A549 (cell line): Measurements from ENCODE around the gene DNAAF2. TPM values are rescaled to one million over a fixed set of nuclear protein-coding genes. Genes with fewer than 3 reads are reported as not detected.

Source experiments
- ATAC-seq, 2 experiments: fragments of 200-7000 bp in 1 of 2; fragments of >200 bp in 1 of 2; cut with Nextera tagmentation in 1 of 2; cut with Tn5 transposase in 1 of 2; 3 replicates each; pipeline versions ENCODE4 v1.8.0 to v1.9.1; 2018 to 2020; ENCODE audit warnings: mild to moderate bottlenecking in 1 of 2, moderate library complexity in 1 of 2
- CTCF ChIA-PET: fragments of 300-600 bp; sonication (Branson Sonifier 250); formaldehyde crosslinking; extraction: SDS; loops from one replicate; lab custom pipeline; 2021; ENCODE audit warnings: antibody characterized with exemption, inconsistent platforms; lab: Yijun Ruan, JAX
- POLR2A ChIA-PET: fragments of 350-600 bp; formaldehyde crosslinking; extraction: SDS; loops from one replicate; lab custom pipeline; 2021; ENCODE audit warnings: antibody characterized with exemption, inconsistent platforms; lab: Yijun Ruan, JAX
- DNase-seq, 2 experiments: peaks; one replicate each; pipeline versions ENCODE4 v3.0.0 to v3.0.0-alpha.2; 2011 to 2016; ENCODE audit warnings: low read depth in 1 of 2, low spot score in 1 of 2
- FAIRE-seq: peaks from 2 replicates; lab custom pipeline; 2011; peaks lifted over from hg19 to GRCh38; lab: Jason Lieb, UNC
- H3K27ac ChIP-seq, 2 experiments: fragments of >200 bp; sonication (Bioruptor Twin); formaldehyde crosslinking; 3 replicates each; pipeline ENCODE4 v1.5.1; 2016 to 2017
- H3K4me1 ChIP-seq: fragments of >200 bp; sonication (Bioruptor Twin); formaldehyde crosslinking; 3 replicates; pipeline ENCODE4 v1.6.1; 2016
- H3K4me2 ChIP-seq: fragments of >200 bp; sonication (Bioruptor Twin); formaldehyde crosslinking; 3 replicates; pipeline ENCODE4 v1.6.1; 2016
- H3K4me3 ChIP-seq: fragments of >200 bp; sonication (Bioruptor Twin); formaldehyde crosslinking; 3 replicates; pipeline ENCODE4 v1.5.1; 2016
- H3K9me3 ChIP-seq: fragments of >200 bp; sonication (Bioruptor Twin); formaldehyde crosslinking; 3 replicates; pipeline ENCODE4 v1.6.1; 2016
- CBX8 ChIP-seq: fragments of 200-600 bp; sonication (generic); IDR thresholded peaks from 2 replicates; pipeline ENCODE4 v1.6.1; 2016
- CHD2 ChIP-seq: fragments of 150-350 bp; IDR thresholded peaks from 2 replicates; pipeline ENCODE4 v1.6.1; 2014; ENCODE audit warnings: low read length; ENCODE audit not compliant: partially characterized antibody
- CHD4 ChIP-seq: fragments of 200-600 bp; sonication (generic); IDR thresholded peaks from 2 replicates; pipeline ENCODE4 v1.6.1; 2016; ENCODE audit warnings: antibody characterized with exemption, mild to moderate bottlenecking, borderline replicate concordance
- EHF ChIP-seq: fragments of 250-450 bp; sonication (Bioruptor Pico); IDR thresholded peaks from 2 replicates; pipeline ENCODE4 v1.5.0; 2020; ENCODE audit warnings: mild to moderate bottlenecking
- EHMT2 ChIP-seq: fragments of 200-600 bp; sonication (generic); IDR thresholded peaks from 2 replicates; pipeline ENCODE4 v1.6.1; 2016; ENCODE audit warnings: antibody characterized with exemption, low read depth, mild to moderate bottlenecking, moderate library complexity
- FOSL2 ChIP-seq, 2 experiments: fragments of 450-650 bp in 1 of 2; fragments of >200 bp in 1 of 2; sonication (Bioruptor Twin) in 1 of 2; formaldehyde crosslinking; IDR thresholded peaks; 2 replicates each; pipeline versions ENCODE4 v1.5.0 to v1.6.1; 2016 to 2020; ENCODE audit warnings: mild to moderate bottlenecking in 1 of 2, moderate library complexity in 1 of 2
- HDAC2 ChIP-seq: fragments of 200-600 bp; sonication (generic); IDR thresholded peaks from 2 replicates; pipeline ENCODE4 v1.6.1; 2016
- HOXA7 ChIP-seq: fragments of 250-450 bp; sonication (Bioruptor Pico); IDR thresholded peaks from 2 replicates; pipeline ENCODE4 v1.5.0; 2020; ENCODE audit warnings: mild to moderate bottlenecking, moderate library complexity
- KDM1A ChIP-seq: fragments of 200-600 bp; sonication (generic); IDR thresholded peaks from 2 replicates; pipeline ENCODE4 v1.6.1; 2016; ENCODE audit warnings: low read depth, mild to moderate bottlenecking
- KDM5A ChIP-seq: fragments of 200-600 bp; sonication (generic); IDR thresholded peaks from 2 replicates; pipeline ENCODE4 v1.6.1; 2016; ENCODE audit warnings: antibody characterized with exemption, mild to moderate bottlenecking
- NFE2L2 ChIP-seq: fragments of 150-350 bp; conservative IDR thresholded peaks from 2 replicates; pipeline ENCODE4 v1.6.1; 2014; ENCODE audit warnings: low read length
- RAD21 ChIP-seq, 2 experiments: fragments of >200 bp in 1 of 2; sonication (Bioruptor Twin) in 1 of 2; formaldehyde crosslinking in 1 of 2; IDR thresholded peaks in 1 of 2; conservative IDR thresholded peaks in 1 of 2; 2 replicates in 1 of 2; 3 replicates in 1 of 2; pipeline ENCODE4 v1.6.1; 2012 to 2018; ENCODE audit warnings: inconsistent platforms in 1 of 2
- ZFP36 ChIP-seq: fragments of 450-650 bp; IDR thresholded peaks from 2 replicates; pipeline ENCODE4 v1.6.1; 2014; ENCODE audit warnings: borderline replicate concordance; ENCODE audit not compliant: partially characterized antibody
- ZNF302 ChIP-seq: fragments of 250-450 bp; sonication (Bioruptor Pico); IDR thresholded peaks from 2 replicates; pipeline ENCODE4 v1.9.0; 2021; ENCODE audit warnings: inconsistent platforms, mild to moderate bottlenecking, moderate library complexity
- WGBS: methylation state at CpG from one replicate; pipeline ENCODE4 v1.1.6; 2017; ENCODE audit errors: missing lambda C conversion rate; 5-methylcytosine and 5-hydroxymethylcytosine counted together
- polyA plus RNA-seq, 4 experiments: library from polyadenylated mRNA; depleted of rRNA in 3 of 4; stranded (reverse); fragments of >200 nt; fragmentation: RNase III in 1 of 4; extraction: RNeasy Plus Mini Kit Qiagen cat#74134 plus additional on column Dnase treatment in 1 of 4; gene quantifications; 2 replicates in 3 of 4; 3 replicates in 1 of 4; pipeline ENCODE4 v1.2.3, GENCODE V29; 2011 to 2017
- TF ChIP-seq, protein P1 (sequence below): fragments of 250-450 bp; sonication (Bioruptor Pico); IDR thresholded peaks from 2 replicates; pipeline ENCODE4 v1.5.0; 2021; ENCODE audit warnings: mild to moderate bottlenecking, moderate library complexity, borderline replicate concordance
- TF ChIP-seq, protein P2 (sequence below): fragments of 450-650 bp; IDR thresholded peaks from 2 replicates; pipeline ENCODE4 v1.6.1; 2014; ENCODE audit warnings: antibody characterized with exemption
- TF ChIP-seq, protein P3 (sequence below): fragments of 150-350 bp; IDR thresholded peaks from 2 replicates; pipeline ENCODE4 v1.6.1; 2014; ENCODE audit warnings: low read depth, mild to moderate bottlenecking, low read length
- TF ChIP-seq, protein P4 (sequence below): fragments of >200 bp; sonication (Bioruptor Twin); formaldehyde crosslinking; IDR thresholded peaks from 2 replicates; pipeline ENCODE4 v1.6.1; 2016
- TF ChIP-seq, protein P5 (sequence below): fragments of 200-600 bp; sonication (generic); IDR thresholded peaks from 2 replicates; pipeline ENCODE4 v1.6.1; 2016; ENCODE audit warnings: antibody characterized with exemption, mild to moderate bottlenecking, moderate library complexity
- TF ChIP-seq, protein P6 (sequence below): IDR thresholded peaks from 2 replicates; pipeline ENCODE4 v1.6.1; 2012

Gene DNAAF2
- polyA plus RNA-seq, 2 of the 4 experiments (the other 2 are of a cell fraction) = 12.1 to 14.1 TPM

DNA sequence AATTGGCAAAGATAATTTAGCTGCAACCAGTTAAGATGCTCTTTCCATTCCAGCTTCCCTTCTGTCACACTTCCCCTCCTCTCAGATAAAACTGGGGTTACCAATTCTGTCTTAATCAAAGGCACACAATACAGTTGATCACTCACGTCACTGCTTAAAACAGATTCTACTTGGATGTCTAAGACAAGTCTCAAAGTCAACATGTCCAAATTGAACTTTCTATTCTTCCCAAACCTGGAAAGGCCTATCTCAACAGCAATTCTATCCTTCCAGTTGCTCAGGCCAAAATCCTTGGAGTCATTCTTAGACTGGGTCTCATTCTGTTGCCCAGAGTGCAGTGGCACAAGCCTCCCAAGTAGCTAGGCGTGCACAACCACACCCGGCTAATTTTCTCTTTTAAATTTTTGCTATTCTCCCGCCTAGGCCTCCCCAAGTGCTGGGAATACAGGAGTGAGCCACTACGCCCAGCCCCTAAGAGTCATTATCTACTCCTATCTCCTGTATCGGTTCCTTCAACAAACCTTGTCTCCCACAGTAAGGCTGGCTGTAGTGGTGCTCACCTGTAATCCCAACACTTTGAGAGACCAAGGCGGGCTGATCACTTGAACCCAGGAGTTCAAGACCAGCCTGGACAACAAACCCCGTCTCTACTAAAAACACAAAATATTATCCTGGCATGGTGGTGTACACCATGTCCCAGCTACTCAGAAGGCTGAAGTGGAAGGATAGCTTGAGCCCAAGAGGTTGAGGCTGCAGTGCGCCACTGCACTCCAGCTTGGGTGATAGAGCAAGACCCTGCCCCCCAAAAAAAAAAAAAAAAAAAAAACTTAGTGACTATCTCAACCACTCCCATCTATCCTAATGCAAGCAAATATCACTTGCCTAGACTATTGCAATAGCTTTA is 53.6 kb downstream of the DNAAF2 start (continued):
- TF ChIP-seq KDM1A = no peak
- no peak for TF ChIP-seq CHD2
- TF ChIP-seq, protein P1, sequence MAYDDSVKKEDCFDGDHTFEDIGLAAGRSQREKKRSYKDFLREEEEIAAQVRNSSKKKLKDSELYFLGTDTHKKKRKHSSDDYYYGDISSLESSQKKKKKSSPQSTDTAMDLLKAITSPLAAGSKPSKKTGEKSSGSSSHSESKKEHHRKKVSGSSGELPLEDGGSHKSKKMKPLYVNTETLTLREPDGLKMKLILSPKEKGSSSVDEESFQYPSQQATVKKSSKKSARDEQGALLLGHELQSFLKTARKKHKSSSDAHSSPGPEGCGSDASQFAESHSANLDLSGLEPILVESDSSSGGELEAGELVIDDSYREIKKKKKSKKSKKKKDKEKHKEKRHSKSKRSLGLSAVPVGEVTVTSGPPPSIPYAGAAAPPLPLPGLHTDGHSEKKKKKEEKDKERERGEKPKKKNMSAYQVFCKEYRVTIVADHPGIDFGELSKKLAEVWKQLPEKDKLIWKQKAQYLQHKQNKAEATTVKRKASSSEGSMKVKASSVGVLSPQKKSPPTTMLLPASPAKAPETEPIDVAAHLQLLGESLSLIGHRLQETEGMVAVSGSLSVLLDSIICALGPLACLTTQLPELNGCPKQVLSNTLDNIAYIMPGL (CRISPR knock-in tag) = no peak
- TF ChIP-seq ZNF302 (CRISPR knock-in tag) = no peak
- TF ChIP-seq, protein P2, sequence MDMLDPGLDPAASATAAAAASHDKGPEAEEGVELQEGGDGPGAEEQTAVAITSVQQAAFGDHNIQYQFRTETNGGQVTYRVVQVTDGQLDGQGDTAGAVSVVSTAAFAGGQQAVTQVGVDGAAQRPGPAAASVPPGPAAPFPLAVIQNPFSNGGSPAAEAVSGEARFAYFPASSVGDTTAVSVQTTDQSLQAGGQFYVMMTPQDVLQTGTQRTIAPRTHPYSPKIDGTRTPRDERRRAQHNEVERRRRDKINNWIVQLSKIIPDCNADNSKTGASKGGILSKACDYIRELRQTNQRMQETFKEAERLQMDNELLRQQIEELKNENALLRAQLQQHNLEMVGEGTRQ = no peak

DNA sequence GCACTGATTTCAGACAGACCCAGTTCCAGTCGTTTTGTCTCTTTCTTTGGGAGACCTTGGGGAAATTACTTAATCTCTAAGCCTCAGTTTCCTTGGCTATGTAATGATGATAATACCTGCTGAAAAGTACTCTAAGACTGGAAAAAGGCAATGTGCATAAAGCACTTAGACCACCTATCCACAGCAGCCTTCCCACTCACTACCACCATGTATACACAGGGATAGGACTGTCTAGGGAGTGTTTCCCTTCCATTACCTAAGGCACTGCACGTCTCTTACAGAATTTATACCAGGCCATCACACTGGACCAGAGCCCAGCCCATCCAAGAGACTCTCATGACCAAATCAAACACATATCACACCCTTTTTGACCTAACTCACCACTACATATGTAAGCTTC is 55.2 kb downstream of the DNAAF2 start:
- H3K9me3 ChIP-seq = no peaks in the 10 kb centered on the region
- no peak overlapping the region for H3K4me3 ChIP-seq
- TF ChIP-seq RAD21 (conservative IDR thresholded peaks at IDR 0.05 in 1 of 2, IDR thresholded peaks at IDR 0.05 in 1 of 2) (no peak), HOXA7 (CRISPR knock-in tag) (no peak), FOSL2 (IDR thresholded peaks at IDR 0.05) (no peak), FOSL2 (CRISPR knock-in tag; IDR thresholded peaks at IDR 0.05) (no peak)
- TF ChIP-seq, protein P3, sequence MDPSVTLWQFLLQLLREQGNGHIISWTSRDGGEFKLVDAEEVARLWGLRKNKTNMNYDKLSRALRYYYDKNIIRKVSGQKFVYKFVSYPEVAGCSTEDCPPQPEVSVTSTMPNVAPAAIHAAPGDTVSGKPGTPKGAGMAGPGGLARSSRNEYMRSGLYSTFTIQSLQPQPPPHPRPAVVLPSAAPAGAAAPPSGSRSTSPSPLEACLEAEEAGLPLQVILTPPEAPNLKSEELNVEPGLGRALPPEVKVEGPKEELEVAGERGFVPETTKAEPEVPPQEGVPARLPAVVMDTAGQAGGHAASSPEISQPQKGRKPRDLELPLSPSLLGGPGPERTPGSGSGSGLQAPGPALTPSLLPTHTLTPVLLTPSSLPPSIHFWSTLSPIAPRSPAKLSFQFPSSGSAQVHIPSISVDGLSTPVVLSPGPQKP = no peak
- peak; percentile 28 to 48; a peak in 5 of 6 replicates for ATAC-seq
- 91% methylated on average over 2 of the region's 2 CpGs for WGBS
- no peak overlapping the region for H3K27ac ChIP-seq
- FAIRE-seq = no peak
- no peak for DNase-seq
- ChIA-PET CTCF (interaction anchor here (0.7 to 0.8 kb wide), 2 partner anchors 29 to 83 kb away, joined by 3 read pairs; no protein-coding TSS in a partner anchor), POLR2A (interaction anchor here (0.6 kb wide), 1 partner anchor 258 kb away, joined by 4 read pairs; no protein-coding TSS in a partner anchor)
- peaks cover 30% of the 10 kb centered on the region for H3K4me1 ChIP-seq
- H3K4me2 ChIP-seq = no peak overlapping the region

DNA sequence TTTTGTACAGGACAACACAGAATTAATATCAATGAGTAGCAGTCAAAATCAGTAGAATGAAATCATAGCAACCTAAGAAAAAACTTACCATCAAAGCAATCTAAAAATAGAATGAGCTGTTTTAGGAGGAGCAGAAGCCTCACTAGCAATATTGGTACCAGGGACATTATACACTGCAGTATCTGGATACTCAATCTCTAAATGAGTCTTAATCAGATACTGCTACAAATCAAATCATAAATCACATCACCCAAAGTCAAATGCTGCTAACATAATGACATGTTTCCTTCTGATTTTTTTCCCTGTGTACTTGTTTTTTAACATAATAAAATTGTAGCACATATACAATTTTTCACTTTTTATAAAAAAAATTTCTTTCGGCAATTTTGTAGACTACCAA is 56.9 kb downstream of the DNAAF2 start:
- Histone ChIP-seq H3K4me2 (no peak overlapping the region), H3K4me1 (peaks cover 15% of the 10 kb centered on the region; the same call in 2 of the 3 replicates), H3K4me3 (no peak overlapping the region), H3K9me3 (no peaks in the 10 kb centered on the region), H3K27ac (no peak overlapping the region)
- ATAC-seq = no peak
- CTCF ChIA-PET = interaction anchor here (1.3 kb wide), 1 partner anchor 9 kb away, joined by 4 read pairs; no protein-coding TSS in a partner anchor
- no peak for DNase-seq
- WGBS = 89% methylated on average over 1 of the region's 1 CpG
- POLR2A ChIA-PET = no interaction called here
- FAIRE-seq = no peak
- TF ChIP-seq NFE2L2 (no peak), EHMT2 (no peak), ZFP36 (no peak), HOXA7 (CRISPR knock-in tag) (no peak), EHF (CRISPR knock-in tag) (no peak), KDM5A (no peak), CBX8 (no peak), CHD4 (no peak), HDAC2 (no peak)
- TF ChIP-seq, protein P1 (CRISPR knock-in tag) = no peak
- TF ChIP-seq, protein P4, sequence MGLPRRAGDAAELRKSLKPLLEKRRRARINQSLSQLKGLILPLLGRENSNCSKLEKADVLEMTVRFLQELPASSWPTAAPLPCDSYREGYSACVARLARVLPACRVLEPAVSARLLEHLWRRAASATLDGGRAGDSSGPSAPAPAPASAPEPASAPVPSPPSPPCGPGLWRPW = no peak
- TF ChIP-seq, protein P5, sequence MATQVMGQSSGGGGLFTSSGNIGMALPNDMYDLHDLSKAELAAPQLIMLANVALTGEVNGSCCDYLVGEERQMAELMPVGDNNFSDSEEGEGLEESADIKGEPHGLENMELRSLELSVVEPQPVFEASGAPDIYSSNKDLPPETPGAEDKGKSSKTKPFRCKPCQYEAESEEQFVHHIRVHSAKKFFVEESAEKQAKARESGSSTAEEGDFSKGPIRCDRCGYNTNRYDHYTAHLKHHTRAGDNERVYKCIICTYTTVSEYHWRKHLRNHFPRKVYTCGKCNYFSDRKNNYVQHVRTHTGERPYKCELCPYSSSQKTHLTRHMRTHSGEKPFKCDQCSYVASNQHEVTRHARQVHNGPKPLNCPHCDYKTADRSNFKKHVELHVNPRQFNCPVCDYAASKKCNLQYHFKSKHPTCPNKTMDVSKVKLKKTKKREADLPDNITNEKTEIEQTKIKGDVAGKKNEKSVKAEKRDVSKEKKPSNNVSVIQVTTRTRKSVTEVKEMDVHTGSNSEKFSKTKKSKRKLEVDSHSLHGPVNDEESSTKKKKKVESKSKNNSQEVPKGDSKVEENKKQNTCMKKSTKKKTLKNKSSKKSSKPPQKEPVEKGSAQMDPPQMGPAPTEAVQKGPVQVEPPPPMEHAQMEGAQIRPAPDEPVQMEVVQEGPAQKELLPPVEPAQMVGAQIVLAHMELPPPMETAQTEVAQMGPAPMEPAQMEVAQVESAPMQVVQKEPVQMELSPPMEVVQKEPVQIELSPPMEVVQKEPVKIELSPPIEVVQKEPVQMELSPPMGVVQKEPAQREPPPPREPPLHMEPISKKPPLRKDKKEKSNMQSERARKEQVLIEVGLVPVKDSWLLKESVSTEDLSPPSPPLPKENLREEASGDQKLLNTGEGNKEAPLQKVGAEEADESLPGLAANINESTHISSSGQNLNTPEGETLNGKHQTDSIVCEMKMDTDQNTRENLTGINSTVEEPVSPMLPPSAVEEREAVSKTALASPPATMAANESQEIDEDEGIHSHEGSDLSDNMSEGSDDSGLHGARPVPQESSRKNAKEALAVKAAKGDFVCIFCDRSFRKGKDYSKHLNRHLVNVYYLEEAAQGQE = no peak
- TF ChIP-seq, protein P6, sequence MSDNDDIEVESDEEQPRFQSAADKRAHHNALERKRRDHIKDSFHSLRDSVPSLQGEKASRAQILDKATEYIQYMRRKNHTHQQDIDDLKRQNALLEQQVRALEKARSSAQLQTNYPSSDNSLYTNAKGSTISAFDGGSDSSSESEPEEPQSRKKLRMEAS = no peak
- TF ChIP-seq, protein P3 = no peak
